ENCODE results near the gene LRRC31.

Gene LRRC31

GRCh38 chr3:169836078-169836941, 33.4 kb downstream of the LRRC31 start:
- DNase-seq (ENCODE audit: low read depth), result no peak
- TF ChIP-seq CTCF (IDR thresholded peaks at IDR 0.05; ENCODE audit: insufficient read depth, low read depth, low read length, missing control alignments), result no peak
- H3K4me3 ChIP-seq (ENCODE audit: low read length), result no peak overlapping the region

DNA sequence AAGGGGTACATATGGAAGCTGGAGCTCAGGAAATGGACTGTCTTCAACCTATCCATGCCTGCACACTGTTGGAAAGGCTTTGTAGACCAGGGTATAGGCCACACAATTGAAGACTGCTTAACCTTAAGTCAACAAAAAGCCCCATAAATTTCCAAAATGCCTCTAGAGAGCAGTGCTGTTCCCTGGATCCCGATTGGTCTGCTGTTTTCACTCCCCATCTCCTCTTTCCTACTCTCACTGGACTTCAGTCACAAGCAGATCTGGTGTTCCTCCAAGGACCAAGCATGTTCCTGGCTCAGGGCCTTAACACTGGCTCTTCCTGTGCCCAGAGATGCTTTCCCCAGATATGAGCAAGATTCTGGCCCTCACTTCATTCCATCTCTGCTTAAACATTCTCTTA, 34.2 kb downstream of the LRRC31 start:
- H3K4me3 ChIP-seq (ENCODE audit: low read length), result no peak overlapping the region
- TF ChIP-seq CTCF (IDR thresholded peaks at IDR 0.05; ENCODE audit: insufficient read depth, low read depth, low read length, missing control alignments), result no peak
- no peak for DNase-seq (ENCODE audit: low read depth)

GRCh38 chr3:169827712-169828111, 42.0 kb downstream of the LRRC31 start:
- TF ChIP-seq CTCF (IDR thresholded peaks at IDR 0.05; ENCODE audit: insufficient read depth, low read depth, low read length, missing control alignments), result no peak
- H3K4me3 ChIP-seq (ENCODE audit: low read length), result no peak overlapping the region
- no peak for DNase-seq (ENCODE audit: low read depth)

DNA sequence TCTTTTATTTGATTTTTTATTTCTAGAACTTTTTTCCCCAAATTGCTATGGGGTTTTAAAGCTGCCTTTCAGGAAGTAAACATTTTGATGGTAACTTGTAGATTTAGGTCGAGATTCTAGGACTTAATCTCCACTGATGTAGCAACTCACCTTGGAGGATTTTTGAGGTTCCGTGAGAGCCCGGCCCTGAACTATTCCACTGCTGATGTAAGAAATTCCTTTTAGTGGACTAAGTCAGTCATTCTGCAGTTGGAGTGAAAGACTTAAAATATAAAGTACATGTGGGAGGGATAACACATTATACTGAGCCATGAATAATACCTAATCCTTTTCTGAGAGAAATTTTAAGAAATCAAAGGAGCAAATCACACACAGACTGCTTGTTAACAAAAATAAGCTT, 44.4 kb downstream of the LRRC31 start:
- H3K4me3 ChIP-seq (ENCODE audit: low read length), result no peak overlapping the region
- DNase-seq (ENCODE audit: low read depth), result no peak
- TF ChIP-seq CTCF (IDR thresholded peaks at IDR 0.05; ENCODE audit: insufficient read depth, low read depth, low read length, missing control alignments), result no peak

- DNase-seq (ENCODE audit: low read depth), result no peak
- no peak overlapping the region for H3K4me3 ChIP-seq (ENCODE audit: low read length)
- no peak for TF ChIP-seq CTCF (IDR thresholded peaks at IDR 0.05; ENCODE audit: insufficient read depth, low read depth, low read length, missing control alignments)
Observed at GRCh38 chr3:169822983-169823382, 46.8 kb downstream of the LRRC31 start.

- no peak overlapping the region for H3K4me3 ChIP-seq (ENCODE audit: low read length)
- no peak for TF ChIP-seq CTCF (IDR thresholded peaks at IDR 0.05; ENCODE audit: insufficient read depth, low read depth, low read length, missing control alignments)
- DNase-seq (ENCODE audit: low read depth), result no peak
Observed at GRCh38 chr3:169822540-169822939, 47.2 kb downstream of the LRRC31 start.

GRCh38 chr3:169822091-169822490, 47.6 kb downstream of the LRRC31 start:
- H3K4me3 ChIP-seq (ENCODE audit: low read length), result no peak overlapping the region
- no peak for DNase-seq (ENCODE audit: low read depth)
- TF ChIP-seq CTCF (IDR thresholded peaks at IDR 0.05; ENCODE audit: insufficient read depth, low read depth, low read length, missing control alignments), result no peak

All from epithelial cell of esophagus (primary cell).